Activated CD4-positive, CD25-positive, alpha-beta regulatory T cell (primary cell): ENCODE measurements around the gene RERE.

Experiments
- DNase-seq, 4 experiments: peaks; one replicate each; lab custom pipeline; 2025; lab: John Stamatoyannopoulos, UW

Gene RERE

GRCh38 chr1:8348777-8349472 lies 468.5 kb downstream of the RERE start:
- peak; percentile 48 to 60 (median 54) for DNase-seq

GRCh38 chr1:8348047-8348776 lies 469.2 kb downstream of the RERE start:
- no peak for DNase-seq

GRCh38 chr1:8347635-8348034 lies 469.8 kb downstream of the RERE start:
- DNase-seq, result no peak

GRCh38 chr1:8345621-8346415 lies 471.6 kb downstream of the RERE start:
- DNase-seq, result no peak

GRCh38 chr1:8344893-8345507 lies 472.4 kb downstream of the RERE start:
- DNase-seq, result no peak

GRCh38 chr1:8343464-8344001 lies 473.9 kb downstream of the RERE start:
- DNase-seq, result no peak

GRCh38 chr1:8343044-8343443 lies 474.4 kb downstream of the RERE start:
- DNase-seq, result no peak

GRCh38 chr1:8342325-8342724 lies 475.1 kb downstream of the RERE start:
- no peak for DNase-seq

GRCh38 chr1:8340448-8340847 lies 477.0 kb downstream of the RERE start:
- DNase-seq, result no peak

GRCh38 chr1:8339203-8339600 lies 478.2 kb downstream of the RERE start:
- no peak for DNase-seq

- no peak for DNase-seq
Measured at GRCh38 chr1:8338526-8339202, 478.8 kb downstream of the RERE start.

- DNase-seq, result no peak
Measured at GRCh38 chr1:8337776-8338525, 479.5 kb downstream of the RERE start.

GRCh38 chr1:8335246-8335645 lies 482.2 kb downstream of the RERE start:
- no peak for DNase-seq

- no peak for DNase-seq
Measured at GRCh38 chr1:8334106-8334851, 483.2 kb downstream of the RERE start.

- no peak for DNase-seq
Measured at GRCh38 chr1:8333246-8333987, 484.0 kb downstream of the RERE start.

- DNase-seq, result no peak
Measured at GRCh38 chr1:8332806-8333205, 484.6 kb downstream of the RERE start.

GRCh38 chr1:8330271-8331125 lies 486.9 kb downstream of the RERE start:
- DNase-seq, result no peak

GRCh38 chr1:8329858-8330257 lies 487.6 kb downstream of the RERE start:
- DNase-seq, result no peak
